Measurements from ENCODE around the gene NDUFAF3. TPM values are rescaled to one million over a fixed set of nuclear protein-coding genes. Genes with fewer than 3 reads are reported as not detected.

The NDUFAF3 gene
- polyA plus RNA-seq, 1 of the 3 experiments (the other 2 are of a cell fraction) = 104 TPM

- H3K79me2 ChIP-seq (ENCODE audit: insufficient read depth) = peaks cover 79% of the 10 kb centered on the region
- H3F3A ChIP-seq (replicated peaks; ENCODE audit: insufficient read depth) = peaks cover 45% of the 10 kb centered on the region
- peaks cover 49 to 53% of the 10 kb centered on the region in 2 experiments for H3K36me3 ChIP-seq (replicated peaks in 1 of 2; ENCODE audit: control insufficient read depth in 1 of 2, insufficient read depth in 2 of 2, low read length in 1 of 2)
- H3K9ac ChIP-seq = no peak overlapping the region
- 81% methylated on average over 8 of the region's 13 CpGs for WGBS (ENCODE audit: low lambda C conversion rate)
- CTCF ChIA-PET = interaction anchor here (0.9 to 3.6 kb wide), 3 partner anchors 11 to 37 kb away, joined by 3 to 14 read pairs (median 7); partner anchors contain the start of gene WDR6
- peak overlapping the region in 1 of 2 experiments; percentile 34; a peak in 1 of 4 replicates for H3K27ac ChIP-seq (ENCODE audit: low read depth in 2 of 2, low read length in 1 of 2)
- H3K4me1 ChIP-seq (ENCODE audit: control insufficient read depth in 1 of 2, insufficient read depth in 2 of 2, low read depth in 1 of 2, low read length in 1 of 2) = peaks cover 10 to 42% of the 10 kb centered on the region in 2 experiments; a peak in 3 of 4 replicates
- H3K27me3 ChIP-seq (ENCODE audit: insufficient read depth) = no peaks in the 10 kb centered on the region
- no peaks in the 10 kb centered on the region for H4K20me1 ChIP-seq (ENCODE audit: insufficient read depth)
- no peak overlapping the region for H3K4me3 ChIP-seq (ENCODE audit: low read depth in 2 of 2, low read length in 1 of 2)
- TF ChIP-seq EZH2phosphoT487 (IDR thresholded peaks at IDR 0.05; ENCODE audit: borderline replicate concordance, low read depth) (no peak), MXI1 (IDR thresholded peaks at IDR 0.05; ENCODE audit: low read depth, low read length) (no peak), PBX3 (IDR thresholded peaks at IDR 0.05) (no peak), POLR2AphosphoS5 (IDR thresholded peaks at IDR 0.05; ENCODE audit: low read depth, low read length) (peak; percentile 41; the same call in 1 of the 2 replicates)
- no peaks in the 10 kb centered on the region for H3K9me2 ChIP-seq
- peak; percentile 17 for DNase-seq
- no peak overlapping the region for H3K4me2 ChIP-seq
- POLR2A ChIA-PET = interaction anchor here (1.0 to 1.9 kb wide), 3 partner anchors 18 to 69 kb away, joined by 4 to 9 read pairs (median 6); partner anchors contain the start of genes QRICH1 and WDR6
- no peak overlapping the region for H2AFZ ChIP-seq (ENCODE audit: low read depth)
- H3K9me3 ChIP-seq = no peaks in the 10 kb centered on the region
Measured at GRCh38 chr3:49025005-49025792, 3.3 kb downstream of the NDUFAF3 start.

- no peaks in the 10 kb centered on the region for H3K27me3 ChIP-seq (ENCODE audit: insufficient read depth)
- no peaks in the 10 kb centered on the region for H3K9me2 ChIP-seq
- H3K79me2 ChIP-seq (ENCODE audit: insufficient read depth) = peaks cover 72% of the 10 kb centered on the region
- peaks cover 10 to 41% of the 10 kb centered on the region in 2 experiments; a peak in 3 of 4 replicates for H3K4me1 ChIP-seq (ENCODE audit: control insufficient read depth in 1 of 2, insufficient read depth in 2 of 2, low read depth in 1 of 2, low read length in 1 of 2)
- H3K9me3 ChIP-seq = no peaks in the 10 kb centered on the region
- H3K4me2 ChIP-seq = no peak overlapping the region
- no peak overlapping the region; a peak in 1 of 4 replicates for H3K27ac ChIP-seq (ENCODE audit: low read depth in 2 of 2, low read length in 1 of 2)
- 82% methylated on average over 3 of the region's 8 CpGs for WGBS (ENCODE audit: low lambda C conversion rate)
- H3K4me3 ChIP-seq (ENCODE audit: low read depth in 2 of 2, low read length in 1 of 2) = no peak overlapping the region
- no peaks in the 10 kb centered on the region for H4K20me1 ChIP-seq (ENCODE audit: insufficient read depth)
- H3F3A ChIP-seq (replicated peaks; ENCODE audit: insufficient read depth) = peaks cover 49% of the 10 kb centered on the region
- CTCF ChIA-PET = interaction anchor here (0.8 to 3.6 kb wide), 4 partner anchors 12 to 423 kb away, joined by 3 to 14 read pairs (median 5); partner anchors contain the start of gene WDR6
- no peak for DNase-seq
- H3K36me3 ChIP-seq (replicated peaks in 1 of 2; ENCODE audit: control insufficient read depth in 1 of 2, insufficient read depth in 2 of 2, low read length in 1 of 2) = peaks cover 52 to 58% of the 10 kb centered on the region in 2 experiments
- H2AFZ ChIP-seq (ENCODE audit: low read depth) = no peak overlapping the region
- no peak overlapping the region for H3K9ac ChIP-seq
- POLR2A ChIA-PET = interaction anchor here (1.3 to 1.9 kb wide), 3 partner anchors 14 to 68 kb away, joined by 3 to 9 read pairs (median 6); partner anchors contain the start of genes QRICH1 and WDR6
- TF ChIP-seq RXRA (IDR thresholded peaks at IDR 0.05; ENCODE audit: borderline replicate concordance, low read depth) (no peak), TAF1 (IDR thresholded peaks at IDR 0.05; ENCODE audit: borderline replicate concordance, low read depth, low read length) (no peak), PBX3 (IDR thresholded peaks at IDR 0.05) (no peak; the same call in 1 of the 2 replicates), TCF12 (IDR thresholded peaks at IDR 0.05) (no peak), FOXJ3 (CRISPR knock-in tag; IDR thresholded peaks at IDR 0.05) (no peak), EZH2phosphoT487 (IDR thresholded peaks at IDR 0.05; ENCODE audit: borderline replicate concordance, low read depth) (no peak), MEF2A (IDR thresholded peaks at IDR 0.05; ENCODE audit: borderline replicate concordance, low read depth) (no peak), ZBTB33 (IDR thresholded peaks at IDR 0.05; ENCODE audit: borderline replicate concordance, low read depth) (no peak), EP300 (IDR thresholded peaks at IDR 0.05; ENCODE audit: borderline replicate concordance in 1 of 2, low read depth in 1 of 2, low read length in 1 of 2) (no peak), ELF1 (IDR thresholded peaks at IDR 0.05) (no peak), CTCF (IDR thresholded peaks at IDR 0.05) (no peak), GATA2 (CRISPR knock-in tag; IDR thresholded peaks at IDR 0.05) (no peak), POLR2AphosphoS5 (IDR thresholded peaks at IDR 0.05; ENCODE audit: low read depth, low read length) (no peak; the same call in 1 of the 2 replicates), YY1 (IDR thresholded peaks at IDR 0.05; ENCODE audit: low read depth) (no peak), USF2 (IDR thresholded peaks at IDR 0.05; ENCODE audit: borderline replicate concordance, low read depth, low read length) (no peak)
Measured at GRCh38 chr3:49025793-49026520, 4.0 kb downstream of the NDUFAF3 start.

Measured in SK-N-SH (cell line).